OCI-LY3 (cell line): ENCODE data around the gene PJVK.

Source experiments
- H2AFZ ChIP-seq: fragments of 200-600, 300-600 bp; shearing (Covaris generic); 2 replicates; pipeline ENCODE4 v1.6.0; 2014; ENCODE audit warnings: antibody characterized with exemption, low read depth, low read length
- H3K27ac ChIP-seq: fragments of 200-600, 300-600 bp; sonication (generic); 2 replicates; pipeline ENCODE4 v1.5.1; 2014; ENCODE audit warnings: mild to moderate bottlenecking, low read length, moderate library complexity, mixed read lengths
- H3K27me3 ChIP-seq: fragments of 200-600, 300-600 bp; sonication (generic); 2 replicates; pipeline ENCODE4 v1.6.1; 2014; ENCODE audit warnings: low read depth, low read length, mixed read lengths
- H3K36me3 ChIP-seq: fragments of 200-600, 300-600 bp; sonication (generic); replicated peaks from 2 replicates; pipeline ENCODE3; 2014; ENCODE audit warnings: low read depth, low read length, mixed read lengths
- H3K4me1 ChIP-seq: fragments of 300-600, 200-600 bp; sonication (generic); 2 replicates; pipeline ENCODE4 v1.6.1; 2014; ENCODE audit warnings: low read length, mixed read lengths
- H3K4me2 ChIP-seq: fragments of 200-600, 300-600 bp; sonication (generic); 2 replicates; pipeline ENCODE4 v1.6.1; 2014; ENCODE audit warnings: low read length, mixed read lengths
- H3K4me3 ChIP-seq: fragments of 300-600, 200-600 bp; sonication (generic); 2 replicates; pipeline ENCODE4 v1.5.1; 2014; ENCODE audit warnings: antibody characterized with exemption, mild to moderate bottlenecking, low read length, moderate library complexity
- H3K79me2 ChIP-seq: fragments of 300-600, 200-600 bp; shearing (Covaris generic); 2 replicates; pipeline ENCODE4 v1.6.1; 2014; ENCODE audit warnings: mild to moderate bottlenecking, low read length, mixed read lengths
- H3K9ac ChIP-seq: fragments of 300-600, 200-600 bp; shearing (Covaris generic); 2 replicates; pipeline ENCODE4 v1.6.0; 2014; ENCODE audit warnings: mild to moderate bottlenecking, low read length, moderate library complexity
- H3K9me3 ChIP-seq: fragments of 200-600, 300-600 bp; shearing (Covaris generic); 2 replicates; pipeline ENCODE4 v1.6.1; 2014; ENCODE audit warnings: low read length, mixed read lengths; ENCODE audit not compliant: insufficient read depth
- H4K20me1 ChIP-seq: fragments of 200-600, 300-600 bp; sonication (generic); 2 replicates; pipeline ENCODE4 v1.6.1; 2016; ENCODE audit warnings: low read length, mixed read lengths; ENCODE audit not compliant: insufficient read depth
- CTCF ChIP-seq: fragments of 200-600, 300-600 bp; sonication (generic); IDR thresholded peaks from 2 replicates; pipeline ENCODE4 v1.5.1; 2014; ENCODE audit warnings: antibody characterized with exemption, low read length, low read depth
- EZH2phosphoT487 ChIP-seq: fragments of 200-600 bp; shearing (Covaris generic); IDR thresholded peaks from 2 replicates; pipeline ENCODE4 v1.6.1; 2018; ENCODE audit warnings: antibody characterized with exemption, mixed run types, low read depth

The PJVK gene

GRCh38 chr2:178449700-178450523 is 1.3 kb upstream of the PJVK start:
- Histone ChIP-seq H4K20me1 (peaks cover 18% of the 10 kb centered on the region), H3K79me2 (peaks cover 27% of the 10 kb centered on the region), H3K4me1 (peaks cover 17% of the 10 kb centered on the region), H3K36me3 (peaks cover 29% of the 10 kb centered on the region), H3K9me3 (no peaks in the 10 kb centered on the region), H3K4me3 (peak overlapping the region; percentile 91), H3K9ac (peak overlapping the region; percentile 89), H3K4me2 (peak overlapping the region; percentile 92), H3K27ac (peak overlapping the region; percentile 85), H2AFZ (peak overlapping the region; percentile 43; the same call in 1 of the 2 replicates), H3K27me3 (no peaks in the 10 kb centered on the region)
- TF ChIP-seq CTCF: no peak
- no peak for TF ChIP-seq EZH2phosphoT487

- peak overlapping the region; percentile 85 for H3K27ac ChIP-seq
- TF ChIP-seq CTCF: no peak
- TF ChIP-seq EZH2phosphoT487: no peak
- no peaks in the 10 kb centered on the region for H3K9me3 ChIP-seq
- H3K79me2 ChIP-seq: peaks cover 27% of the 10 kb centered on the region
- H3K4me2 ChIP-seq: peak overlapping the region; percentile 92
- H3K36me3 ChIP-seq: peaks cover 23% of the 10 kb centered on the region
- no peaks in the 10 kb centered on the region for H3K27me3 ChIP-seq
- H3K4me1 ChIP-seq: peaks cover 15% of the 10 kb centered on the region
- H3K9ac ChIP-seq: peak overlapping the region; percentile 89
- H4K20me1 ChIP-seq: peaks cover 18% of the 10 kb centered on the region
- H2AFZ ChIP-seq: peak overlapping the region; percentile 43; the same call in 1 of the 2 replicates
- peak overlapping the region; percentile 91 for H3K4me3 ChIP-seq
These were observed 729 bp upstream of the PJVK start for GRCh38 chr2:178450524-178450773.

GRCh38 chr2:178452334-178452733 is 1.2 kb downstream of the PJVK start:
- no peak overlapping the region for H3K9ac ChIP-seq
- TF ChIP-seq EZH2phosphoT487: no peak
- H3K27me3 ChIP-seq: no peaks in the 10 kb centered on the region
- peak overlapping the region; percentile 83; the same call in 1 of the 2 replicates for H3K4me2 ChIP-seq
- H3K36me3 ChIP-seq: peaks cover 16% of the 10 kb centered on the region
- H3K4me3 ChIP-seq: peak overlapping the region; percentile 91; the same call in 1 of the 2 replicates
- no peak overlapping the region for H3K27ac ChIP-seq
- peaks cover 18% of the 10 kb centered on the region for H4K20me1 ChIP-seq
- peaks cover 27% of the 10 kb centered on the region for H3K79me2 ChIP-seq
- no peak overlapping the region for H2AFZ ChIP-seq
- H3K4me1 ChIP-seq: peaks cover 13% of the 10 kb centered on the region
- H3K9me3 ChIP-seq: no peaks in the 10 kb centered on the region

- Histone ChIP-seq H3K4me3 (no peak overlapping the region), H3K4me1 (peaks cover 13% of the 10 kb centered on the region), H3K79me2 (peaks cover 26% of the 10 kb centered on the region), H3K27me3 (no peaks in the 10 kb centered on the region), H3K9me3 (no peaks in the 10 kb centered on the region), H3K9ac (no peak overlapping the region), H2AFZ (no peak overlapping the region), H3K4me2 (no peak overlapping the region), H3K27ac (no peak overlapping the region), H3K36me3 (peaks cover 15% of the 10 kb centered on the region), H4K20me1 (peaks cover 18% of the 10 kb centered on the region)
- TF ChIP-seq EZH2phosphoT487: no peak
- no peak for TF ChIP-seq CTCF
These were observed 1.7 kb downstream of the PJVK start for GRCh38 chr2:178452870-178453269.
